B cell (primary cell): Measurements from ENCODE around the gene TMEM158. TPM values are rescaled to one million over a fixed set of nuclear protein-coding genes. Genes with fewer than 3 reads are reported as not detected.

ENCODE experiments used
- ATAC-seq: fragments of 200-7000 bp; cut with Tn5 transposase; one replicate; pipeline ENCODE4 v1.10.0; 2021; ENCODE audit warnings: low read depth, mild to moderate bottlenecking, moderate number of reproducible peaks, moderate library complexity
- CTCF ChIA-PET: fragments of 350-600 bp; sonication (Branson Sonifier 250); formaldehyde crosslinking; loops from one replicate; lab custom pipeline; 2021; ENCODE audit warnings: antibody characterized with exemption, inconsistent platforms; lab: Charles Lee
- POLR2A ChIA-PET: fragments of 350-600 bp; sonication (Branson Sonifier 250); formaldehyde crosslinking; loops from one replicate; lab custom pipeline; 2021; ENCODE audit warnings: antibody characterized with exemption; lab: Charles Lee
- DNase-seq: peaks from one replicate; pipeline ENCODE4 v3.0.0; 2013
- H2AFZ ChIP-seq: 2 replicates; pipeline ENCODE4 v1.6.1; 2012; ENCODE audit warnings: mild to moderate bottlenecking, low read depth, low read length; ENCODE audit not compliant: insufficient read depth, poor library complexity, severe bottlenecking
- H3K27ac ChIP-seq, 2 donors: 1 replicate in 1 of 2; 2 replicates in 1 of 2; pipeline ENCODE4 v1.5.1; 2012 to 2013; ENCODE audit warnings: low read length in 2 of 2, mild to moderate bottlenecking in 2 of 2, moderate library complexity in 1 of 2
- H3K27me3 ChIP-seq, 4 experiments: fragments of 200-600 bp in 1 of 4; sonication (generic) in 1 of 4; replicated peaks in 1 of 4; 1 replicate in 2 of 4; 2 replicates in 2 of 4; pipeline versions ENCODE4 v1.6.1 to v1.7.0; 2013 to 2016; ENCODE audit warnings: low read length in 3 of 4, mild to moderate bottlenecking in 2 of 4, mixed read lengths in 1 of 4, moderate library complexity in 1 of 4; ENCODE audit not compliant: insufficient read depth in 4 of 4, control insufficient read depth in 3 of 4; ENCODE audit errors: control extremely low read depth in 1 of 4
- H3K36me3 ChIP-seq, 2 experiments: replicated peaks in 1 of 2; 1 replicate in 1 of 2; 2 replicates in 1 of 2; pipeline versions ENCODE4 v1.6.1 to v1.7.1; 2013; ENCODE audit warnings: low read length in 1 of 2; ENCODE audit not compliant: insufficient read depth in 2 of 2, control insufficient read depth in 1 of 2; ENCODE audit errors: control extremely low read depth in 1 of 2, extremely low read depth in 1 of 2
- H3K4me1 ChIP-seq, 2 donors: fragments of 200-600 bp in 1 of 2; sonication (generic) in 1 of 2; 1 replicate in 1 of 2; 2 replicates in 1 of 2; pipeline versions ENCODE4 v1.5.1 to v1.6.1; 2013 to 2017; ENCODE audit warnings: low read length in 2 of 2; ENCODE audit not compliant: control insufficient read depth in 2 of 2, insufficient read depth in 2 of 2
- H3K4me2 ChIP-seq: replicated peaks from 2 replicates; pipeline ENCODE3; 2012; ENCODE audit warnings: mild to moderate bottlenecking, low read depth, low read length; ENCODE audit not compliant: poor library complexity, severe bottlenecking
- H3K4me3 ChIP-seq, 5 experiments: fragments of 200-600 bp in 1 of 5; sonication (generic) in 1 of 5; 1 replicate in 3 of 5; 2 replicates in 2 of 5; pipeline versions ENCODE4 v1.5.1 to v1.7.0; 2011 to 2016; ENCODE audit warnings: low read length in 4 of 5, mild to moderate bottlenecking in 4 of 5, low read depth in 2 of 5, control low read depth in 1 of 5, moderate library complexity in 1 of 5; ENCODE audit not compliant: insufficient read depth in 1 of 5; ENCODE audit errors: control extremely low read depth in 1 of 5, extremely low read depth in 1 of 5
- H3K79me2 ChIP-seq: fragments of 200-600 bp; sonication (generic); one replicate; pipeline ENCODE4 v1.6.0; 2016; ENCODE audit warnings: low read length; ENCODE audit not compliant: control insufficient read depth, insufficient read depth
- H3K9ac ChIP-seq: fragments of 200-600 bp; sonication (generic); 2 replicates; pipeline ENCODE4 v1.6.1; 2017; ENCODE audit warnings: mild to moderate bottlenecking, low read length, moderate library complexity
- H3K9me3 ChIP-seq, 3 donors: one replicate each; pipeline versions ENCODE4 v1.6.1 to v1.7.1; 2013; ENCODE audit warnings: low read length in 2 of 3; ENCODE audit not compliant: control insufficient read depth in 2 of 3, insufficient read depth in 1 of 3; ENCODE audit errors: control extremely low read depth in 1 of 3
- H4K20me1 ChIP-seq: 2 replicates; pipeline ENCODE4 v1.6.0; 2012; ENCODE audit warnings: mild to moderate bottlenecking, low read length; ENCODE audit not compliant: insufficient read depth, control insufficient read depth, poor library complexity, severe bottlenecking
- H3K27ac Mint-ChIP-seq: one replicate; pipeline ENCODE4 v1.8.0; 2021; ENCODE audit warnings: mixed read lengths
- H3K27me3 Mint-ChIP-seq: one replicate; pipeline ENCODE4 v1.8.0; 2021; ENCODE audit warnings: mixed read lengths
- H3K4me1 Mint-ChIP-seq: one replicate; pipeline ENCODE4 v1.8.0; 2021; ENCODE audit warnings: mixed read lengths
- H3K4me3 Mint-ChIP-seq: one replicate; pipeline ENCODE4 v1.8.0; 2021; ENCODE audit warnings: mixed read lengths
- H3K9me3 Mint-ChIP-seq: one replicate; pipeline ENCODE4 v1.8.0; 2022; ENCODE audit warnings: mixed read lengths; ENCODE audit not compliant: insufficient read depth
- EZH2 ChIP-seq: IDR thresholded peaks from 2 replicates; pipeline ENCODE4 v1.6.1; 2012; ENCODE audit warnings: borderline replicate concordance, low read depth, mild to moderate bottlenecking, moderate library complexity, low read length; ENCODE audit not compliant: insufficient read depth, poor library complexity, severe bottlenecking
- WGBS: methylation state at CpG from one replicate; pipeline ENCODE4 v1.1.5; 2013; ENCODE audit warnings: missing lambda C conversion rate; ENCODE audit not compliant: insufficient coverage; 5-methylcytosine and 5-hydroxymethylcytosine counted together
- intact Hi-C: fragments of 100-400 bp; cut with micrococcal nuclease; formaldehyde crosslinking; loops from one replicate; pipeline ENCODE4 v1.10.0; 2022
- polyA plus RNA-seq: library from polyadenylated mRNA; depleted of rRNA; stranded (reverse); fragments of >200 nt; gene quantifications from 2 replicates; pipeline ENCODE4 v1.2.3, GENCODE V29; 2012
- total RNA-seq, 2 donors: library from RNA; stranded (reverse); fragments of 120-200 nt in 1 of 2; gene quantifications; 1 replicate in 1 of 2; 2 replicates in 1 of 2; pipeline versions ENCODE4 v1.2.3 to v1.2.4, GENCODE V29; 2013 to 2022
- TF ChIP-seq, protein P1 (sequence below): fragments of 200-600 bp; IDR thresholded peaks from one replicate; pipeline ENCODE4 v1.8.0; 2022; ENCODE audit warnings: antibody characterized with exemption, mild to moderate bottlenecking

Gene TMEM158
- total and polyA plus RNA-seq, 2 donors (not counting 1 experiment from before 2014, with no cell fraction given) = not detected

DNA sequence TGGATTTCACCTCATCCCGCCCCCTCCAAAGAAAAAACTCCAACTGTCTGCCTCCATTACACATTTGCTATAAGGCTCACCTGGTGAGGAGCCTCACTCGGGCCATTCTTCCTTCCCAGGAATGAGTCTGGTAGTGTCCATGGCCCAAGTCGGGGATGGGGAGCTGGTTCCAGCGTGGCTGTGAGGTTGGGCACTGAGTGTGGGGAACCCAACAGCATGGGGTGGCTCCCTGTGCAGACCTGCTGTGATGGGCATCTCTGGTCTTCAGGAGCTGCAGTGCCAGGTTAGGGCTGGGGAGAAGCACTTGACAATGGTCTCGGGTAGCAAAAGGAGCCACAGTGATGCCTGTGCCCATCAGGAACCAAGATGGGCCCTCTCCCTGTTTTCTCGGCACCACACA lies 39.2 kb downstream of the TMEM158 start:
- Histone ChIP-seq H3K27ac (no peak overlapping the region), H3K79me2 (no peaks in the 10 kb centered on the region), H3K9me3 (no peaks in the 10 kb centered on the region), H4K20me1 (no peaks in the 10 kb centered on the region), H3K4me3 (no peak overlapping the region), H3K4me1 (no peaks in the 10 kb centered on the region), H3K9ac (no peak overlapping the region), H3K36me3 (no peaks in the 10 kb centered on the region), H2AFZ (no peak overlapping the region), H3K4me2 (no peak overlapping the region), H3K27me3 (no peaks in the 10 kb centered on the region)
- POLR2A ChIA-PET = no interaction called here
- intact Hi-C loops = no loop called here
- CTCF ChIA-PET = no interaction called here
- H3K27ac Mint-ChIP-seq = no peak overlapping the region
- H3K4me3 Mint-ChIP-seq = no peak overlapping the region
- peaks cover 5% of the 10 kb centered on the region for H3K27me3 Mint-ChIP-seq
- H3K4me1 Mint-ChIP-seq = no peaks in the 10 kb centered on the region
- DNase-seq (no peak), ATAC-seq (no peak)
- 74% methylated on average over 4 of the region's 6 CpGs for WGBS
- H3K9me3 Mint-ChIP-seq = no peaks in the 10 kb centered on the region
- TF ChIP-seq EZH2 = no peak
- TF ChIP-seq, protein P1, sequence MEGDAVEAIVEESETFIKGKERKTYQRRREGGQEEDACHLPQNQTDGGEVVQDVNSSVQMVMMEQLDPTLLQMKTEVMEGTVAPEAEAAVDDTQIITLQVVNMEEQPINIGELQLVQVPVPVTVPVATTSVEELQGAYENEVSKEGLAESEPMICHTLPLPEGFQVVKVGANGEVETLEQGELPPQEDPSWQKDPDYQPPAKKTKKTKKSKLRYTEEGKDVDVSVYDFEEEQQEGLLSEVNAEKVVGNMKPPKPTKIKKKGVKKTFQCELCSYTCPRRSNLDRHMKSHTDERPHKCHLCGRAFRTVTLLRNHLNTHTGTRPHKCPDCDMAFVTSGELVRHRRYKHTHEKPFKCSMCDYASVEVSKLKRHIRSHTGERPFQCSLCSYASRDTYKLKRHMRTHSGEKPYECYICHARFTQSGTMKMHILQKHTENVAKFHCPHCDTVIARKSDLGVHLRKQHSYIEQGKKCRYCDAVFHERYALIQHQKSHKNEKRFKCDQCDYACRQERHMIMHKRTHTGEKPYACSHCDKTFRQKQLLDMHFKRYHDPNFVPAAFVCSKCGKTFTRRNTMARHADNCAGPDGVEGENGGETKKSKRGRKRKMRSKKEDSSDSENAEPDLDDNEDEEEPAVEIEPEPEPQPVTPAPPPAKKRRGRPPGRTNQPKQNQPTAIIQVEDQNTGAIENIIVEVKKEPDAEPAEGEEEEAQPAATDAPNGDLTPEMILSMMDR = no peak

DNA sequence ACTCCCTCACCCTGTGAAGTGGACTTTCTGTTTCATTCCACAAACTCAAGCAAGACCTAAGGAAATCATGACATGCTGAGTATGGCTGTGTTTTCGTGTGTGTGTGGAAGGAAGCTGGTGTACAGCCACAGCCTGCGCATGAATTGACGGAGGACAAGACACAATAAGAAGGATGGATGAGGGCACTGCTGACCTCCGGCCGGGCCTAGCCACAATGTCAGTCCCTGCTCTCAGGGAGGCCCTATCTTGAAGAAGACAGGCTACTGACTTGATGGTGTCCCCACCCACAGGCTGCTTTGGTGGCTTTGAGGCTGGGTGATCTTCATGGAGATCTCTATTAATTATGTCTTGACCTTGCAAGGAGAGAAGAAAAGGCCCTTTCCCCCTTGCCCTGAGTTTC lies 40.6 kb downstream of the TMEM158 start:
- H3K9me3 ChIP-seq = no peaks in the 10 kb centered on the region
- no peaks in the 10 kb centered on the region for H4K20me1 ChIP-seq
- no peak for ATAC-seq
- no peaks in the 10 kb centered on the region for H3K4me1 ChIP-seq
- no peak overlapping the region for H3K4me2 ChIP-seq
- H2AFZ ChIP-seq = no peak overlapping the region
- H3K27me3 ChIP-seq = no peaks in the 10 kb centered on the region
- TF ChIP-seq EZH2 = no peak
- TF ChIP-seq, protein P1 = no peak
- no peaks in the 10 kb centered on the region for H3K36me3 ChIP-seq
- peaks cover 8% of the 10 kb centered on the region for H3K27me3 Mint-ChIP-seq
- no peak overlapping the region for H3K27ac ChIP-seq
- POLR2A ChIA-PET = no interaction called here
- no peaks in the 10 kb centered on the region for H3K4me1 Mint-ChIP-seq
- H3K4me3 Mint-ChIP-seq = no peak overlapping the region
- DNase-seq = no peak
- no peak overlapping the region for H3K4me3 ChIP-seq
- 65% methylated on average over 3 of the region's 5 CpGs for WGBS
- CTCF ChIA-PET = no interaction called here
- H3K9me3 Mint-ChIP-seq = no peaks in the 10 kb centered on the region
- no peaks in the 10 kb centered on the region for H3K79me2 ChIP-seq
- H3K27ac Mint-ChIP-seq = no peak overlapping the region
- intact Hi-C loops = no loop called here
- no peak overlapping the region for H3K9ac ChIP-seq
